HG03139 (cell line): ENCODE results near the gene LFNG.

Experiments
- ATAC-seq: cut with Tn5 transposase; IDR thresholded peaks from one replicate; pipeline ENCODE4 v1.9.1; 2021; ENCODE audit not compliant: unreplicated experiment

LFNG gene

DNA sequence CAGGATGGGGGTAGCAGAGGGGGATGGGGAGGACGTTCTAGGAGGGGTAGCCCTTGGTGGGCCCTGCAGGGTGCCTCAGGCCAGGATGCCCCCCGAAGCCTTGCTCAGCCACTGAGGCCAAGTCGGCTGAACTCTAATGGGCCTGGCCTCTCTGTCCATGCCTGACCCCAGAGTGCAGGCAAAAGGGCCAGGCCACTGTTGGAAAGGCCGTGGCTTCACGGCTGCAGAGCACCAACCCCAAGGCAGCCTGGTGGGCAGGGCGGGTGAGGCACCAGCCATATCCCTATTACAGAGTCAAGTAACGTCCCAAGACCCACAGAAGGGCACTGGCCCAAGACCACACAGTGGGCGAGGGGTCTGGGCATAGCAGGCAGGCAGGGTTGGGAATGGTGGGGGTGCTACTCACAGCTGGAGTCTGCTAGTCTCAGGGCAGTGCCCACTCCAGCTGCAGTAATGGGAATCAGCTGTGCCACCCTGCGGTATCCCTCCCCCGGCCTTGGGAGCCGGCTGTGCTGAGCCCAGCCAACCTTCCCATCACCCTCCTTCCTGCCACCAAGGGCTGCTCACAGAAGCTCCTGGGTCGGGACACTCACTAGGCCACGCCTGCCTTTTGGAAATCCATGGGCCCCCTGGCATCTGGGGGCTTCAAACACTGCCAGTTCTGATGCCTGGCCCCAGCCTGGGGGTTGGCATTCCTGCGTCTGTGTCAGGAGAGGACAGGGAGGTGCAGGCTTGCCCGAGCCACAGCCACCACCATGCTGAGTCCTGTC lies 4.0 kb upstream of the LFNG start:
- ATAC-seq = no peak

DNA sequence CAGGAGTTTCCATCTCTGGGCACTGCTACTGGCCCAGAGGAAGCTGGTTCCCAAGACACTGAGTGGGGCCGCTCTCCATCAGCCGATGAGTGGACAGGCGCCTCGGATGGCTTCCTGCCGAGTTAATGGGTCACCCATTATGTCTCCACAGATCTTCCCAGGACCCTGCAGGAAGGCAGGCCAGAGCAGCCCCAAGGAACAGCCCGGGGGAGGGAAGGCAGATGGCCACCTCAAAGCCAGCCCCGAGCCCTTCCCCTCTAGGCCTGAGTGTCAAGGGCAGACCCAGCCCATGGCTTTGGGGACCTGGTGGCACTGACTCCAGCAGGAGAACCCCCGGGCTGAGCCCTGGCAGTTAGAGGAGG lies 3.4 kb upstream of the LFNG start:
- ATAC-seq = no peak

GRCh38 chr7:2517026-2517425 lies 2.5 kb upstream of the LFNG start:
- ATAC-seq = no peak

GRCh38 chr7:2517678-2518507 lies 1.7 kb upstream of the LFNG start:
- ATAC-seq = no peak

- ATAC-seq = no peak
These were observed 846 bp upstream of the LFNG start for GRCh38 chr7:2518737-2519118.

DNA sequence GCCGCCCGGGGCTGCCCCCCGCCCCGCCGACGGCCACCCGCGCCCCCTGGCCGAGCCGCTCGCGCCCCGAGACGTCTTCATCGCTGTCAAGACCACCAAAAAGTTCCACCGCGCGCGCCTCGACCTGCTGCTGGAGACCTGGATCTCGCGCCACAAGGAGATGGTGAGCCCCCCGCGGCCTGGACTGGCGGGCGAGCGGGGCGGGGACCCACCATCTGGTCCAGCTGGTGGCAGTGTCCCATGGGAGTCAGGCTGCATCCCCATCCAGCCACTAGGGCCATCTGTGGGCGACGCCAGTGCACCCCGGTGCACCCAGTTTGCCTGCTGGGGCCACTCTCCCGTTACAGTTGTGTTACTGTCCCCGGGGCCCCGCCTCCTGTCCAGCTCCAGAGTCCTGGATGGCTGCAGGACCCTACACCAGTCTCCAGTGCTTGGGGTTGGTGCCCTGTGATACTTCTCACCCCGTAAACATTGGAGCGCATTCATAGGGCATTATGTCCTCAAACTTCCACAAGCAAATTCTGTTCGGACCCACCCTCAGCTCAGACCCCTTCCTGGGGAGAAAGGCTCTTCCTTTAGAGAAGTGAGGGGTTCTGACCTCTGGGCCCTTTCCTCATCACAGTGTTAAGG lies 672 bp downstream of the LFNG start:
- ATAC-seq = no peak

DNA sequence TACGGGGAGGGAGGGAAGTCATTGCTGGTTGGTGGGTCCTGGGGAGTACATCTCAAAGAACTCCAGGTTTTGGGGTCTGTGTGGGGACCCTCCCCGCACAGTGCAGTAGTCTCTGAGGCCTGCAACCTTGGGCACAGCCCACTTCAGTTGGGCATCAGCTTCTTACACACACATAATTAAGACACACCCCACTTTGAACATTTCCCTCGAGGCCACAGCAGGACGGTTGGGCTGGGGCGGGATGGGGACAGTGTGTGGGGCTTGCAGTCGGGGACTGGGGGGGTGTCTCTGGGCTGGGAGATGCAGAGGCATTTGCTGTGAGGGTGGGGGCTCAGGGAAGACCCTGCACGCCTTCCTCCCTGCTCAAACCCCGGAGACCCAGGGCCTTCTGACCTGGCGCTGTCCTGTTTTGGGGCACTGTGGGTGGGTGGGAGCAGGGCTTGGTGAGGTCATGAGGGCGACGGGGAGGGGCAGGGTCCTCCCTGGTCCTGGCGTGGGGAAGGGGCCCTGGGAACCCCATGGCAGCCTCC lies 1.3 kb downstream of the LFNG start:
- ATAC-seq = no peak

DNA sequence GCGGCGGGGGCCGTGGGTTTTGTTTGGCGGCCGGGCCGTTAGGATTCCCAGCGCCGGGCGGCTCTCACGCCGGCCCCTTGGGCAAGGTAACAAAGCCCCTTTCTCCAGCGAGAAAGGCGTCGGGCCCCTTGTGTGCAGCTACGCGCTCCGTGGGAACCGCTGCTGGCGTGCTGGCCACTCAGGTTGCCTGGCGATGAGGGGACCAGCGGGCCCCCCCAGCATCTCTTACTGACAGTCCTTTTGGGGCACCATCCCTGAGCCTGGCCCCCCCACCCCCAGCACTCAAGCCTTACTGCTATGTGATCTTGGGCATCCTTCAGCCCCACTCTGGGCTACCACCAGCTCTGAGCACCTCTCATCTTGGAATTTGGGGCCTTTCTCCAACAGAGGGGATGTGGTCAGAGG lies 1.8 kb downstream of the LFNG start:
- ATAC-seq = no peak

DNA sequence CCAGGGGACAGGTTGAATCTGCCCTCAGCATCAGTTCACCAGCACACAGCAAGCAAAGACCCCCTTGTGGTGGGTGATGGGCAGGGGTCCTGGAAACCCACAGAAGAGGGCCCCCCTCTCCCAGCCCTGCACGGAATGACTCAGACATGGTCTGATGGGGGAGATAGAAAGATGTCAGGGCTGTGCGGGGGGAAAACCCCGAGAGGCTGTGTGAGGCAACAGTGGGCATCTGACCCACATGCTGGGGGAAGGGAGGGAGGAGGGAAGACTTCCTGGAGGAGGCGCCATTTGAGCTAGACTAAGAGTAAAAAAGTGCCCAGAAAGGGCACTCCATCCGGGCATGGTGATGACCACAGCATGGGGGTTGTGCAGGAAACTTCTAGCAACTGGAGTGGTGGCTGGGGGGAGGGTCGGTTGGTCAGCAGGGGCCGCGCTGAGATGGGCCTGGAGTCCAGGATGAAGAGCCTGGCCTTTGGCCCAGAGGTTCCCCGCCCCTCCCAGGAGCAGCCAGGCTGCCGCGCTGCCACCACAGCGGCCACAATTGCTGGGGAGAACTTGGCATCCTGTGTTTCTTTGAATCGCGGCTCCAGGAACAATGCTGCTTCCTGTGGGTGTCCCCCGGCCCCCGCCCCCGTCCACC lies 2.5 kb downstream of the LFNG start:
- ATAC-seq = no peak

GRCh38 chr7:2522780-2523433 lies 3.3 kb downstream of the LFNG start:
- ATAC-seq = no peak

DNA sequence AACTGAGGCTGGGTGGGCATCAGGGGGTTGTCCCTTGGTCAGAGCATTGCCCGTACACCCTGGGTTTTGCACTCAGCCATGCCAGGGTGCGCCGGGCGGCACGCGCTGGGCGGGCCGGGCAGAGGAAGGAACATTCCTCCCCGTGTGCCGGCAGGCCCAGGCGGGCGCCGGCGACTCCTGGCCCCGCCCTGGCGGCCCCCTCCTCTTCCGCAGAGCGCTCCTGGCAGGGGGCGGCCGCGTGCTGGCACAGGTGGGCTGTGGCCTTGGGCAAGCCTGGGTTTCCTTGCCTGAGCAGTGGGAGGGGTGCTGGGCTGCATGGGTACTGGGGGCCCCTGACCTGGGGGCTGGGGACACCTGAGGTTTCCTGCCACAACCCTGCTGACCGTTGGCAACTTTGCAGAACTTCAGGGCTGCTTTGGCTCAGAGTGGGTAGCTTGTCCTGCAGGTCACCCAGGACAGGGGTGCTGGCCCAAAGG lies 3.9 kb downstream of the LFNG start:
- ATAC-seq = no peak

DNA sequence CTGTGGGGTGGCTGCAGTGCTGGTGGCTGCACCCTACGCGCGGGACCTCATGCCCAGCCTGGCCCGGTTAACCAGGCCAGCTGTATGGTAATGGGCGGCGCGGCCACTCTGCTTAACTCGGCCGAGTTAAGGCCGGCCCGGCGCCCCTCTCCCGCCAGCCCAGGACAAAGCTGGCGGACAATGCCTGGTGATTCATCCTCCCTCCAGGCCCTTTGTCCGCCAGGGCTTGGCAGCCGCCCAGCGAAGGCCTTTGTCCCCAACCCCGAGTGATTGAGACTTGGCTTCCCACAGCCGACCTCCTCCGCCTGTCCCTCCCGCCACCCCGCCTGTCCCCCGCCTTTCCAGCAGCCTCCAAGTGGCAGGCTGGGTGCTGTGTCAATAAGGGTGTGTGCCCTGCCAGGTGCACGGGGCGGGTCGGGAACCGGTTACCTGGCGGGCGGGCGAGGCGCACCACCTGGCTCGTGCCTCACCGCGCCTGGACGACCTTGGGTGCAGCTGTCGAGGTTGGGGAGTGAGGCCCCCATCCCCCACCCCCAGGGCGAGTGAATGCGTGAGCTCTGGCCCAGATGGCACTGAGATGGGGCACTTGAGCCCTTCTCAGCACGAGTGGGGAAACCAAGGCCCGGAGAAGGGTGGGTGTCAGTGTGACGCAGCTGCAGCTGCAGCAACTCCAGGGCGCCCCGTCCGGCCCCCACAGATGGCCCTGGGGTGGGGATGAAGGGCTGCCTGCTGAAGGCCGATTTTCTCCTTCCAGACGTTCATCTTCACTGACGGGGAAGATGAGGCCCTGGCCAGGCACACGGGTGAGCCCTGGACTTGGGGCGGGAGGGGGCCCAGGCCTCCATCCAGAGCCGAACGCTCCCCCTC lies 4.6 kb downstream of the LFNG start:
- no peak for ATAC-seq

GRCh38 chr7:2524808-2525657 lies 5.5 kb downstream of the LFNG start:
- ATAC-seq = no peak

GRCh38 chr7:2525658-2526630 lies 6.4 kb downstream of the LFNG start:
- no peak for ATAC-seq

- ATAC-seq = no peak
These were observed 7.3 kb downstream of the LFNG start for GRCh38 chr7:2526659-2527504.
